ENCODE results near the gene ZNF761. TPM values are rescaled to one million over a fixed set of nuclear protein-coding genes. Genes with fewer than 3 reads are reported as not detected.
"Not testable (repeated sequence)": the region's sequence is repeated elsewhere in the genome, so short reads cannot be mapped to it uniquely, and the experiment has no call there.

ZNF761 gene
- total RNA-seq, 1 experiment from 2014 or later: 16.4 TPM

- Histone ChIP-seq H3K4me1 (replicated peaks; ENCODE audit: insufficient read depth) (no peaks in the 10 kb centered on the region), H3K79me2 (ENCODE audit: low read depth) (no peaks in the 10 kb centered on the region), H3K36me3 (ENCODE audit: low read depth) (peaks cover 43% of the 10 kb centered on the region), H3K4me3 (no peak overlapping the region), H2AFZ (no peak overlapping the region), H3K27ac (no peak overlapping the region), H3F3A (ENCODE audit: insufficient read depth, low read depth) (no peaks in the 10 kb centered on the region), H3K27me3 (ENCODE audit: insufficient read depth, low read depth) (no peaks in the 10 kb centered on the region), H3K9me3 (ENCODE audit: insufficient read depth, low read depth) (peaks cover 72% of the 10 kb centered on the region), H3K9me2 (ENCODE audit: insufficient read depth) (no peaks in the 10 kb centered on the region), H4K20me1 (ENCODE audit: insufficient read depth) (no peaks in the 10 kb centered on the region), H3K4me2 (no peak overlapping the region)
- POLR2A ChIA-PET (ENCODE audit: unreplicated experiment): no interaction called here
- BruUV-seq (replicated peaks): no TSS peak
- CTCF ChIA-PET: no interaction called here
- intact Hi-C loops (cut with micrococcal nuclease; ENCODE audit: unreplicated experiment): no loop called here
- no peak for DNase-seq
- no peak for TF ChIP-seq CTCF (conservative IDR thresholded peaks at IDR 0.05)
- TF ChIP-seq EZH2 (IDR thresholded peaks at IDR 0.05; ENCODE audit: low read depth): no peak
Measured at GRCh38 chr19:53409505-53410204, 22.1 kb upstream of the ZNF761 start.

GRCh38 chr19:53420520-53421315 is 11.1 kb upstream of the ZNF761 start:
- H2AFZ ChIP-seq; H3K4me2 ChIP-seq; CTCF ChIA-PET; H3K4me1 ChIP-seq (replicated peaks; ENCODE audit: insufficient read depth); H4K20me1 ChIP-seq (ENCODE audit: insufficient read depth); BruUV-seq (replicated peaks); DNase-seq; H3K27me3 ChIP-seq (ENCODE audit: insufficient read depth, low read depth); H3K79me2 ChIP-seq (ENCODE audit: low read depth); H3K4me3 ChIP-seq; H3K9me2 ChIP-seq (ENCODE audit: insufficient read depth); POLR2A ChIA-PET (ENCODE audit: unreplicated experiment); intact Hi-C loops (cut with micrococcal nuclease; ENCODE audit: unreplicated experiment); H3K36me3 ChIP-seq (ENCODE audit: low read depth); H3F3A ChIP-seq (ENCODE audit: insufficient read depth, low read depth); H3K27ac ChIP-seq: not testable (repeated sequence)
- peaks cover 23% of the 10 kb centered on the region; the same call in 1 of the 2 replicates for H3K9me3 ChIP-seq (ENCODE audit: insufficient read depth, low read depth)

- ChIA-PET POLR2A (ENCODE audit: unreplicated experiment) (no interaction called here), CTCF (no interaction called here)
- no peak overlapping the region for H3K27ac ChIP-seq
- no peaks in the 10 kb centered on the region for H3K79me2 ChIP-seq (ENCODE audit: low read depth)
- H4K20me1 ChIP-seq (ENCODE audit: insufficient read depth): no peaks in the 10 kb centered on the region
- no TSS peak for BruUV-seq (replicated peaks)
- no peaks in the 10 kb centered on the region for H3K36me3 ChIP-seq (ENCODE audit: low read depth)
- no peak overlapping the region for H3K4me2 ChIP-seq
- no peak overlapping the region for H3K4me3 ChIP-seq
- H3K27me3 ChIP-seq (ENCODE audit: insufficient read depth, low read depth): no peaks in the 10 kb centered on the region
- H3K9me2 ChIP-seq (ENCODE audit: insufficient read depth): no peaks in the 10 kb centered on the region
- no peak overlapping the region for H2AFZ ChIP-seq
- H3K4me1 ChIP-seq (replicated peaks; ENCODE audit: insufficient read depth): no peaks in the 10 kb centered on the region
- no peak for TF ChIP-seq EZH2 (IDR thresholded peaks at IDR 0.05; ENCODE audit: low read depth)
- TF ChIP-seq CTCF (conservative IDR thresholded peaks at IDR 0.05): no peak
- peaks cover 16% of the 10 kb centered on the region; the same call in 1 of the 2 replicates for H3K9me3 ChIP-seq (ENCODE audit: insufficient read depth, low read depth)
- DNase-seq: no peak
- intact Hi-C loops (cut with micrococcal nuclease; ENCODE audit: unreplicated experiment): no loop called here
- no peaks in the 10 kb centered on the region for H3F3A ChIP-seq (ENCODE audit: insufficient read depth, low read depth)
Measured at GRCh38 chr19:53422551-53422950, 9.2 kb upstream of the ZNF761 start.

GRCh38 chr19:53423074-53423473 is 8.7 kb upstream of the ZNF761 start:
- H3F3A ChIP-seq (ENCODE audit: insufficient read depth, low read depth); H3K4me1 ChIP-seq (replicated peaks; ENCODE audit: insufficient read depth); H3K27ac ChIP-seq; H3K27me3 ChIP-seq (ENCODE audit: insufficient read depth, low read depth); H3K79me2 ChIP-seq (ENCODE audit: low read depth); H3K9me2 ChIP-seq (ENCODE audit: insufficient read depth); intact Hi-C loops (cut with micrococcal nuclease; ENCODE audit: unreplicated experiment); POLR2A ChIA-PET (ENCODE audit: unreplicated experiment); H4K20me1 ChIP-seq (ENCODE audit: insufficient read depth); BruUV-seq (replicated peaks); H2AFZ ChIP-seq; DNase-seq; H3K4me3 ChIP-seq; H3K36me3 ChIP-seq (ENCODE audit: low read depth); H3K4me2 ChIP-seq: not testable (repeated sequence)
- H3K9me3 ChIP-seq (ENCODE audit: insufficient read depth, low read depth): peaks cover 16% of the 10 kb centered on the region; the same call in 1 of the 2 replicates
- CTCF ChIA-PET: interaction anchor here (0.6 kb wide), 1 partner anchor 324 kb away, joined by 12 read pairs; no protein-coding TSS in a partner anchor

GRCh38 chr19:53423680-53424079 is 8.1 kb upstream of the ZNF761 start:
- H3F3A ChIP-seq (ENCODE audit: insufficient read depth, low read depth); H3K27me3 ChIP-seq (ENCODE audit: insufficient read depth, low read depth); H4K20me1 ChIP-seq (ENCODE audit: insufficient read depth); DNase-seq; H3K4me2 ChIP-seq; H3K4me3 ChIP-seq; H3K9me2 ChIP-seq (ENCODE audit: insufficient read depth); intact Hi-C loops (cut with micrococcal nuclease; ENCODE audit: unreplicated experiment); H2AFZ ChIP-seq; H3K79me2 ChIP-seq (ENCODE audit: low read depth); BruUV-seq (replicated peaks); H3K4me1 ChIP-seq (replicated peaks; ENCODE audit: insufficient read depth); H3K27ac ChIP-seq; POLR2A ChIA-PET (ENCODE audit: unreplicated experiment); H3K36me3 ChIP-seq (ENCODE audit: low read depth): not testable (repeated sequence)
- CTCF ChIA-PET: interaction anchor here (0.6 kb wide), 1 partner anchor 324 kb away, joined by 12 read pairs; no protein-coding TSS in a partner anchor
- peaks cover 16% of the 10 kb centered on the region; the same call in 1 of the 2 replicates for H3K9me3 ChIP-seq (ENCODE audit: insufficient read depth, low read depth)

Data from PC-9 (cell line).